ENCODE results near the gene TBCC. TPM values are rescaled to one million over a fixed set of nuclear protein-coding genes. Genes with fewer than 3 reads are reported as not detected.

The TBCC gene
- total and polyA plus RNA-seq, 2 of the 13 experiments (the other 11 are each of a cell fraction or from before 2014, with no cell fraction given) = 14.8 to 36.1 TPM

DNA sequence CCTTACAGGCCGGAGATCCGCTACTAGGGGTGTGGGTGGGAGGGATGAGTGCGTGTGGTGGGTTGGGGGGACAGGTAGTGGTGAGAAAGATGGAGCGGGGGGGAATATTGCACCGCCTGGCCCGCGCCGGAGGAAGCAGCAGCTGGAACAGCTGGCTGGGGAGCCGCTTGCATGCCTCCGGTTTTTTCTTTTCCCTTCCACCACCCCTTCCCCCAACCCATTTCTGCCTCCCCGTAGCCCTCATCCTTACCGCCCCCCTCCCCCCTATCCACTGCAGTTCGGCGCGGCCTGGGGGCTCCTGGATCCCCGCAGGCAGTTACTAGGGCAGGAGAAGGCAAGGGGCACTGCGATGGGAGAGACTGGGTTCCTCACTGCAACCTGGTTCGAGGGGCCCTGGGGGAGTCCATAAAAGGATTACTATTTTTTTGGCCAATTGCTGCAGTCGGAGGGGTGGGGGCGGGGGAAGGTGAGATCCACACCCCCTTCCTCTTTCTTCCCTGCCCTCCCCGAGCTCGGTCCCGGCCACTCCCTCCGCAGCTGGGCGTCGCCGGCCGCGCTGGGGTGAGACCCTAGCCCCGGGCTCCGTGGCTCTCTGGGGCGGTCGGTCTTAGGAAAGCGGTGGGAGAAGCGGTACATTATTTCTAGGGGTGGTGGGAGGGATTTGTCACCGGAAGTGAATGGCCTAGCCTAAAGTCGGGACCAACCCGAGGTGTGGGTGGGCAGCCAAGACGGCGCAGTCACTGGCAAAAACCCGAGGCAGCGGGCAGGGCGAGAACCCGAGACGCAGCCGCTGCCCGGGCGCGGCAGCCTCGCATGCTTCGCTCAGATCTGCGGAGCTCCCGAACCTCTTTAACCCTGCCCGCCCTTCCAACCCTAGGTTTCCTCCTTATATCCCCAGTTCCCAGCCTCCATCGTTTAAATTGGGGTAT, 824 bp upstream of the TBCC start (continued):
- TF ChIP-seq ZBTB14 (CRISPR knock-in tag; IDR thresholded peaks at IDR 0.05) (no peak), NCOA1 (CRISPR knock-in tag; IDR thresholded peaks at IDR 0.05) (no peak), NR2F6 (IDR thresholded peaks at IDR 0.05) (no peak), NR2F6 (CRISPR knock-in tag; IDR thresholded peaks at IDR 0.05) (peak; percentile 73; the same call in 1 of the 2 replicates), NFKBIZ (CRISPR knock-in tag; IDR thresholded peaks at IDR 0.05) (no peak), CEBPB (IDR thresholded peaks at IDR 0.05; ENCODE audit: borderline replicate concordance, low read depth, low read length) (no peak)
- TF ChIP-seq, protein P1, sequence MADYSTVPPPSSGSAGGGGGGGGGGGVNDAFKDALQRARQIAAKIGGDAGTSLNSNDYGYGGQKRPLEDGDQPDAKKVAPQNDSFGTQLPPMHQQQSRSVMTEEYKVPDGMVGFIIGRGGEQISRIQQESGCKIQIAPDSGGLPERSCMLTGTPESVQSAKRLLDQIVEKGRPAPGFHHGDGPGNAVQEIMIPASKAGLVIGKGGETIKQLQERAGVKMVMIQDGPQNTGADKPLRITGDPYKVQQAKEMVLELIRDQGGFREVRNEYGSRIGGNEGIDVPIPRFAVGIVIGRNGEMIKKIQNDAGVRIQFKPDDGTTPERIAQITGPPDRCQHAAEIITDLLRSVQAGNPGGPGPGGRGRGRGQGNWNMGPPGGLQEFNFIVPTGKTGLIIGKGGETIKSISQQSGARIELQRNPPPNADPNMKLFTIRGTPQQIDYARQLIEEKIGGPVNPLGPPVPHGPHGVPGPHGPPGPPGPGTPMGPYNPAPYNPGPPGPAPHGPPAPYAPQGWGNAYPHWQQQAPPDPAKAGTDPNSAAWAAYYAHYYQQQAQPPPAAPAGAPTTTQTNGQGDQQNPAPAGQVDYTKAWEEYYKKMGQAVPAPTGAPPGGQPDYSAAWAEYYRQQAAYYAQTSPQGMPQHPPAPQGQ (CRISPR knock-in tag; IDR thresholded peaks at IDR 0.05; ENCODE audit: borderline replicate concordance) = no peak
- TF ChIP-seq, protein P2, sequence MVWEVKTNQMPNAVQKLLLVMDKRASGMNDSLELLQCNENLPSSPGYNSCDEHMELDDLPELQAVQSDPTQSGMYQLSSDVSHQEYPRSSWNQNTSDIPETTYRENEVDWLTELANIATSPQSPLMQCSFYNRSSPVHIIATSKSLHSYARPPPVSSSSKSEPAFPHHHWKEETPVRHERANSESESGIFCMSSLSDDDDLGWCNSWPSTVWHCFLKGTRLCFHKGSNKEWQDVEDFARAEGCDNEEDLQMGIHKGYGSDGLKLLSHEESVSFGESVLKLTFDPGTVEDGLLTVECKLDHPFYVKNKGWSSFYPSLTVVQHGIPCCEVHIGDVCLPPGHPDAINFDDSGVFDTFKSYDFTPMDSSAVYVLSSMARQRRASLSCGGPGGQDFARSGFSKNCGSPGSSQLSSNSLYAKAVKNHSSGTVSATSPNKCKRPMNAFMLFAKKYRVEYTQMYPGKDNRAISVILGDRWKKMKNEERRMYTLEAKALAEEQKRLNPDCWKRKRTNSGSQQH (CRISPR knock-in tag; IDR thresholded peaks at IDR 0.05; ENCODE audit: low read depth) = peak; percentile 94; the same call in 1 of the 2 replicates
